GM21390 (cell line): ENCODE measurements around the gene TMEM229B.
"Not testable (repeated sequence)": the region's sequence is repeated elsewhere in the genome, so short reads cannot be mapped to it uniquely, and the experiment has no call there.

Source experiments
- ATAC-seq: cut with Tn5 transposase; IDR thresholded peaks from one replicate; pipeline ENCODE4 v1.9.1; 2021; ENCODE audit not compliant: unreplicated experiment

Gene TMEM229B

GRCh38 chr14:67457782-67458181 lies 30.7 kb downstream of the TMEM229B start:
- no peak for ATAC-seq

- ATAC-seq: no peak
Measured at GRCh38 chr14:67456732-67457131, 31.8 kb downstream of the TMEM229B start.

GRCh38 chr14:67453575-67454300 lies 34.8 kb downstream of the TMEM229B start:
- ATAC-seq: no peak

- ATAC-seq: not testable (repeated sequence)
Measured at GRCh38 chr14:67451667-67452066, 36.9 kb downstream of the TMEM229B start.

GRCh38 chr14:67449096-67449495 lies 39.4 kb downstream of the TMEM229B start:
- no peak for ATAC-seq

GRCh38 chr14:67447033-67447381 lies 41.5 kb downstream of the TMEM229B start:
- ATAC-seq: no peak

- no peak for ATAC-seq
Measured at GRCh38 chr14:67446371-67447032, 42.0 kb downstream of the TMEM229B start.

GRCh38 chr14:67444395-67444794 lies 44.1 kb downstream of the TMEM229B start:
- ATAC-seq: no peak

GRCh38 chr14:67442139-67442906 lies 46.2 kb downstream of the TMEM229B start:
- ATAC-seq: no peak

GRCh38 chr14:67441672-67442071 lies 46.8 kb downstream of the TMEM229B start:
- ATAC-seq: no peak

- no peak for ATAC-seq
Measured at GRCh38 chr14:67441256-67441655, 47.3 kb downstream of the TMEM229B start.

- no peak for ATAC-seq
Measured at GRCh38 chr14:67440513-67440912, 48.0 kb downstream of the TMEM229B start.

GRCh38 chr14:67438969-67439368 lies 49.6 kb downstream of the TMEM229B start:
- no peak for ATAC-seq

- no peak for ATAC-seq
Measured at GRCh38 chr14:67436006-67436866, 52.3 kb downstream of the TMEM229B start.

GRCh38 chr14:67435603-67436002 lies 52.9 kb downstream of the TMEM229B start:
- ATAC-seq: no peak

- no peak for ATAC-seq
Measured at GRCh38 chr14:67432050-67432564, 56.4 kb downstream of the TMEM229B start.

- no peak for ATAC-seq
Measured at GRCh38 chr14:67429510-67430205, 58.9 kb downstream of the TMEM229B start.

GRCh38 chr14:67428501-67429031 lies 60.0 kb downstream of the TMEM229B start:
- no peak for ATAC-seq

GRCh38 chr14:67426983-67427606 lies 61.4 kb downstream of the TMEM229B start:
- no peak for ATAC-seq
